Tibial nerve (tissue), 4 donors: Measurements from ENCODE around the gene HAPLN1. TPM values are rescaled to one million over a fixed set of nuclear protein-coding genes. Genes with fewer than 3 reads are reported as not detected.

Experiments
- DNase-seq, 2 donors: peaks; one replicate each; pipeline ENCODE4 v3.0.0-alpha.2; 2019; ENCODE audit warnings: low spot score in 2 of 2
- H3K27ac ChIP-seq, 4 donors: fragments of 200-600 bp; sonication (generic) in 3 of 4; one replicate each; pipeline ENCODE4 v1.5.1; 2017 to 2019; ENCODE audit warnings: mild to moderate bottlenecking in 1 of 4
- H3K27me3 ChIP-seq, 2 donors: fragments of 200-600 bp; sonication (generic) in 1 of 2; one replicate each; pipeline versions ENCODE4 v1.5.1 to v1.6.0; 2017 to 2019
- H3K36me3 ChIP-seq, 3 donors: fragments of 200-600 bp; sonication (generic); one replicate each; pipeline ENCODE4 v1.5.1; 2018 to 2019
- H3K4me1 ChIP-seq, 4 donors: fragments of 200-600 bp; sonication (generic) in 3 of 4; one replicate each; pipeline ENCODE4 v1.5.1; 2017 to 2019
- H3K4me3 ChIP-seq, 4 donors: fragments of 200-600 bp; sonication (generic) in 3 of 4; one replicate each; pipeline ENCODE4 v1.5.1; 2017 to 2019; ENCODE audit warnings: mild to moderate bottlenecking in 1 of 4, moderate library complexity in 1 of 4
- H3K9me3 ChIP-seq, 4 donors: fragments of 200-600 bp; sonication (generic) in 3 of 4; one replicate each; pipeline ENCODE4 v1.5.1; 2017 to 2019
- EP300 ChIP-seq, 2 donors: sonication (generic); formaldehyde crosslinking; IDR thresholded peaks; one replicate each; pipeline ENCODE4 v1.6.1; 2017; ENCODE audit warnings: antibody characterized with exemption in 2 of 2, mild to moderate bottlenecking in 1 of 2
- POLR2A ChIP-seq, 2 donors: fragments of 450-650 bp; IDR thresholded peaks; one replicate each; pipeline ENCODE4 v1.6.1; 2017; ENCODE audit warnings: antibody characterized with exemption in 2 of 2, mild to moderate bottlenecking in 2 of 2, moderate library complexity in 2 of 2
- WGBS, 2 donors: methylation state at CpG; one replicate each; pipeline ENCODE4 v1.1.5; 2018; 5-methylcytosine and 5-hydroxymethylcytosine counted together
- total RNA-seq, 4 donors: library from RNA; depleted of rRNA; stranded (reverse); fragments of >200 nt; gene quantifications; one replicate each; pipeline ENCODE4 v1.1.0, GENCODE V29; 2016
- TF ChIP-seq, protein P1 (sequence below), 5 experiments: fragments of 200-600 bp in 3 of 5; fragments of 450-650 bp in 2 of 5; sonication (generic) in 3 of 5; IDR thresholded peaks; one replicate each; pipeline ENCODE4 v1.5.1; 2016 to 2019; ENCODE audit warnings: antibody characterized with exemption in 5 of 5, mild to moderate bottlenecking in 3 of 5, moderate library complexity in 2 of 5

Gene HAPLN1
- not detected for total RNA-seq

DNA sequence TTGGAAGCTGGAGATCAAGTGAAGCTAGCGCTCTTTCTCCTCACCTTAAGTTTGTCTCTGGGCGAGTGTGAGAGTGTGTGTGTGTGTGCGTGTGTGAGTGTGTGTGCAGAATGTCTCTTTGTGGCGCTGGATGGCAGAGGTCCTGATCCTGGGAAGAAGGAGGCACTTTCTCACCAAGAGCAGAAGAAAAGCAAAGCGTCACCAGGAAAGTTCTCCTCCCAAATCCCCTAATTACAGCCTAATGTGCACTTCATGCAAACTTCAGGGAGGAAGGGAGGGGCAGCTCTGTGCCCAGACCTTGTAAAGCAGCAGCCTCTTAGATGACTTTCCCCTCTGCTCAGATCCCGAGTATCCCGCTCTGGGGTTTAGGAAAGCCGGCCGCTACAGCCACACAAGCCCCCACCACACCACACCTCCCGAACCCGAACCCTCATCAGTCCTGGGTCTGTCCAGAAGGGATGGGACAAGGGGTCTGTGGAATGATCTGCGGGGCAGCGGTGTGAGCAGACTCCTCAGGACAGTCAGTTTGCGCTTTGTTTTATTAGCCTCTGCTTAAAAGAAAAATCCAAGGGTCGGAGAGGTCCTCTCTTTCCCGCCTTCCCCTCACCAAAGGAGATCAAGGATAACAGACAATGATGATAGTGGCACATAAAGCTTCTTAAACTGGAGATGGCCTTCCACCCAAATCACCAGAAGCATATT lies at the start of gene HAPLN1:
Gene HAPLN1 (minus strand): TSS at position 20 of the 702 bp plus-strand sequence. CDS start 47,332 bp downstream, outside the sequence.
- H3K36me3 ChIP-seq, result no peaks in the 10 kb centered on the region
- peak within 1 kb of the TSS; percentile 34 to 67 (median 54) for H3K4me3 ChIP-seq
- no peak for DNase-seq
- peaks cover 0 to 18% (median 4%) of the 10 kb centered on the region in 4 donors for H3K4me1 ChIP-seq
- H3K27me3 ChIP-seq, result peaks cover 0 to 13% of the 10 kb centered on the region in 2 donors
- peak within 1 kb of the TSS in 1 of 4 donors; percentile 5 for H3K27ac ChIP-seq
- TF ChIP-seq, protein P1, sequence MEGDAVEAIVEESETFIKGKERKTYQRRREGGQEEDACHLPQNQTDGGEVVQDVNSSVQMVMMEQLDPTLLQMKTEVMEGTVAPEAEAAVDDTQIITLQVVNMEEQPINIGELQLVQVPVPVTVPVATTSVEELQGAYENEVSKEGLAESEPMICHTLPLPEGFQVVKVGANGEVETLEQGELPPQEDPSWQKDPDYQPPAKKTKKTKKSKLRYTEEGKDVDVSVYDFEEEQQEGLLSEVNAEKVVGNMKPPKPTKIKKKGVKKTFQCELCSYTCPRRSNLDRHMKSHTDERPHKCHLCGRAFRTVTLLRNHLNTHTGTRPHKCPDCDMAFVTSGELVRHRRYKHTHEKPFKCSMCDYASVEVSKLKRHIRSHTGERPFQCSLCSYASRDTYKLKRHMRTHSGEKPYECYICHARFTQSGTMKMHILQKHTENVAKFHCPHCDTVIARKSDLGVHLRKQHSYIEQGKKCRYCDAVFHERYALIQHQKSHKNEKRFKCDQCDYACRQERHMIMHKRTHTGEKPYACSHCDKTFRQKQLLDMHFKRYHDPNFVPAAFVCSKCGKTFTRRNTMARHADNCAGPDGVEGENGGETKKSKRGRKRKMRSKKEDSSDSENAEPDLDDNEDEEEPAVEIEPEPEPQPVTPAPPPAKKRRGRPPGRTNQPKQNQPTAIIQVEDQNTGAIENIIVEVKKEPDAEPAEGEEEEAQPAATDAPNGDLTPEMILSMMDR (IDR thresholded peaks at IDR 0.05), result no peak
- TF ChIP-seq POLR2A (IDR thresholded peaks at IDR 0.05), result no peak
- 46 to 52% methylated on average over 16 of the region's 16 CpGs for WGBS, 2 donors
- no peaks in the 10 kb centered on the region for H3K9me3 ChIP-seq

DNA sequence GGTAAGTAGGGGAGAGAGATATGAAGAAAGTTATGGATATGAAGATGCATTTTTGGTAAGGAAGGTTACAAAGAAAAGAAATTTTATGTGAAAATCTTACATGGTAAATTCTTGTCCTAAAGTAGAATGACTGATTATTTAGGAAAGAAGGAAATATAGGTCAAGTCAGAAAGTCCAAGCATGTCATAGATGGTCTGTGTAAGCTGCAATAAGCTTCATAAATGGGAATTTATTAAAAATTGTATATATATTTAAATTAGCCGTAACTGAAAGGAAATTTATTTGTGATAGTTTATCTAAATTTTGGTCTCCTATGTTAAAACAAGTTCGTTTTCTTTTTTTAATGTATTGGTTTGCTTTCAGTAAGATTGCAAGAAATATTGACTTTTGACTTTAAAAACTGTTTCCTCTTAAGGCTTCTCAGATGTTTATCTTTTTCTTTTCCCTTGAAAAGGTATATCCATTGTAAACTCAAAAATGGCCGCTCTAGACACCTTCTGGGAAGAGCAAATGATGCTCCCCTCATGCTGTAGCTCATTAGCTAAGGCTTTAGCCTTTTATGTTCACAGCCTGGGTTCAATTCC lies 46.8 kb upstream of the HAPLN1 start:
- H3K9me3 ChIP-seq, result peaks cover 0 to 11% (median 0%) of the 10 kb centered on the region in 4 donors
- no peaks in the 10 kb centered on the region for H3K27me3 ChIP-seq
- H3K4me3 ChIP-seq, result no peak overlapping the region
- H3K36me3 ChIP-seq, result no peaks in the 10 kb centered on the region
- TF ChIP-seq POLR2A (IDR thresholded peaks at IDR 0.05) (no peak), EP300 (IDR thresholded peaks at IDR 0.05) (no peak)
- TF ChIP-seq, protein P1 (IDR thresholded peaks at IDR 0.05), result no peak
- DNase-seq, result no peak
- 56 to 59% methylated on average over 3 of the region's 3 CpGs for whole genome bisulfite sequencing, 2 donors
- H3K4me1 ChIP-seq, result no peaks in the 10 kb centered on the region
- H3K27ac ChIP-seq, result no peak overlapping the region

DNA sequence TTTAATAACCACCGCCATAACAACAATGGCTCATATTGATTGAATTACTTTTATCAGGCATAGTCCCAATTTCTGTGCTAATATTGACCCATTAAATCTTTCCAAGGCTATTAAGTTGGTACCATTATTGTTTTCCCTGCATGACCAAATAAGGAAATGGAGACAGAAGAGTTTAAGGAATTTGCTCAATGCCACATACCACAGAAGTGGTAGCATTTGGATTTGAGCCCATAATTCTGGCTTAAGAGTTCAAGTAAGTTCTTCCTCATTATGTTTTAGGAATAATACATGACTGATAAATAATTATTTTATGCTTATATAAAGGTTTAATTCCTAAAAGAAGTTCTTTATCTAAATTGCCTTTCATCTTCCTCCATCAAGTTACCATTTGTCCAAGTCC lies 43.4 kb upstream of the HAPLN1 start:
- Histone ChIP-seq H3K27me3 (no peaks in the 10 kb centered on the region), H3K9me3 (peaks cover 0 to 11% (median 0%) of the 10 kb centered on the region in 4 donors), H3K4me1 (no peaks in the 10 kb centered on the region), H3K27ac (no peak overlapping the region), H3K36me3 (no peaks in the 10 kb centered on the region), H3K4me3 (no peak overlapping the region)
- WGBS, 2 donors, result 91 to 92% methylated on average over 1 of the region's 1 CpG
- DNase-seq, result no peak
- TF ChIP-seq EP300 (IDR thresholded peaks at IDR 0.05), result no peak
- no peak for TF ChIP-seq POLR2A (IDR thresholded peaks at IDR 0.05)
- TF ChIP-seq, protein P1 (IDR thresholded peaks at IDR 0.05), result no peak

DNA sequence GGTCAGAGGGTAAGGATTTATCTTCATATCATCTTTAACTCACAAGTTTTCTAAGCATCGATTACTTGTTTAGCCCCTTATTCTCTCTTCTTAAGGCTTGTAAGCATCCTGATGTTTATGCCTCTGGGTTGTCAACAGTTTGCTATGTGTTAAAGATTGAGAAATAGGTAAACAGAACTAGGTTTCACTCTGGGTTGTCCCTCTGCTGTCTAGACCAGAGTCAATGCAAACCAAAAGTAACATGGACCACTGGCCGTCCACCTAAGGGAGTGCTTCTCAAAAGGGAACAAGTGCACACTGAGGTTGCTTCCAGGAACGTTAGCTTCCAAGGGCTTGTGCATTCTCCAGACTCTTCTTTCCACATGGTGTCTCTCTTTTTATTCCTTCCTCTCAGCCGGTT lies 39.9 kb upstream of the HAPLN1 start:
- Histone ChIP-seq H3K36me3 (no peaks in the 10 kb centered on the region), H3K27me3 (no peaks in the 10 kb centered on the region), H3K27ac (no peak overlapping the region), H3K9me3 (no peaks in the 10 kb centered on the region), H3K4me3 (no peak overlapping the region), H3K4me1 (no peaks in the 10 kb centered on the region)
- WGBS, 2 donors, result 80 to 82% methylated on average over 4 of the region's 4 CpGs
- no peak for DNase-seq
- TF ChIP-seq EP300 (IDR thresholded peaks at IDR 0.05) (no peak), POLR2A (IDR thresholded peaks at IDR 0.05) (no peak)
- TF ChIP-seq, protein P1 (IDR thresholded peaks at IDR 0.05), result no peak

DNA sequence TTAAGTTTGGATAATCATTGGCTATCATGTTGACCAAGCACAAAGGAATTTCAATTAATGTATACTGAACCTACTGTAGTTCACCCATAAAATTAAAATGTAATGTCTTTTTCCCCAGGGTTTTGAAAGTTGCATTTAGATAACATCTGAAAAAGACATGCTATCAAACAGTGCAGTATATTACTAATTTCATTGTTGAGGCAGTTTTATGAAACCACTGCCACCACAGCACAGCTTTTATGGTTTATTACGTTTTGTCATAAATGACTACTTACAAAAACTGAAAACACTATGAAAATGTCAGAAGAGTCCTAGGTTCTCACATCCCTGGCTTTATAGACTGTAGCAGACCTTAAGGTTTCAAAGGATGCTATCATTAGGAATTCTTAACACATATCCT lies 32.0 kb upstream of the HAPLN1 start:
- Histone ChIP-seq H3K4me3 (no peak overlapping the region), H3K36me3 (no peaks in the 10 kb centered on the region), H3K9me3 (peaks cover 0 to 18% (median 0%) of the 10 kb centered on the region in 4 donors), H3K27ac (no peak overlapping the region), H3K27me3 (no peaks in the 10 kb centered on the region), H3K4me1 (no peaks in the 10 kb centered on the region)
- 60 to 63% methylated on average over 1 of the region's 1 CpG for WGBS, 2 donors
- no peak for DNase-seq
- no peak for TF ChIP-seq EP300 (IDR thresholded peaks at IDR 0.05)
- TF ChIP-seq, protein P1 (IDR thresholded peaks at IDR 0.05), result no peak
- TF ChIP-seq POLR2A (IDR thresholded peaks at IDR 0.05), result no peak
